Tibial nerve (tissue), 4 donors: ENCODE data around the gene GCNT4. TPM values are rescaled to one million over a fixed set of nuclear protein-coding genes. Genes with fewer than 3 reads are reported as not detected.

Source experiments
- DNase-seq, 2 donors: peaks; one replicate each; pipeline ENCODE4 v3.0.0-alpha.2; 2019; ENCODE audit warnings: low spot score in 2 of 2
- H3K27ac ChIP-seq, 4 donors: fragments of 200-600 bp; sonication (generic) in 3 of 4; one replicate each; pipeline ENCODE4 v1.5.1; 2017 to 2019; ENCODE audit warnings: mild to moderate bottlenecking in 1 of 4
- H3K27me3 ChIP-seq, 2 donors: fragments of 200-600 bp; sonication (generic) in 1 of 2; one replicate each; pipeline versions ENCODE4 v1.5.1 to v1.6.0; 2017 to 2019
- H3K36me3 ChIP-seq, 3 donors: fragments of 200-600 bp; sonication (generic); one replicate each; pipeline ENCODE4 v1.5.1; 2018 to 2019
- H3K4me1 ChIP-seq, 4 donors: fragments of 200-600 bp; sonication (generic) in 3 of 4; one replicate each; pipeline ENCODE4 v1.5.1; 2017 to 2019
- H3K4me3 ChIP-seq, 4 donors: fragments of 200-600 bp; sonication (generic) in 3 of 4; one replicate each; pipeline ENCODE4 v1.5.1; 2017 to 2019; ENCODE audit warnings: mild to moderate bottlenecking in 1 of 4, moderate library complexity in 1 of 4
- H3K9me3 ChIP-seq, 4 donors: fragments of 200-600 bp; sonication (generic) in 3 of 4; one replicate each; pipeline ENCODE4 v1.5.1; 2017 to 2019
- EP300 ChIP-seq, 2 donors: sonication (generic); formaldehyde crosslinking; IDR thresholded peaks; one replicate each; pipeline ENCODE4 v1.6.1; 2017; ENCODE audit warnings: antibody characterized with exemption in 2 of 2, mild to moderate bottlenecking in 1 of 2
- POLR2A ChIP-seq, 2 donors: fragments of 450-650 bp; IDR thresholded peaks; one replicate each; pipeline ENCODE4 v1.6.1; 2017; ENCODE audit warnings: antibody characterized with exemption in 2 of 2, mild to moderate bottlenecking in 2 of 2, moderate library complexity in 2 of 2
- WGBS, 2 donors: methylation state at CpG; one replicate each; pipeline ENCODE4 v1.1.5; 2018; 5-methylcytosine and 5-hydroxymethylcytosine counted together
- total RNA-seq, 4 donors: library from RNA; depleted of rRNA; stranded (reverse); fragments of >200 nt; gene quantifications; one replicate each; pipeline ENCODE4 v1.1.0, GENCODE V29; 2016
- TF ChIP-seq, protein P1 (sequence below), 5 experiments: fragments of 200-600 bp in 3 of 5; fragments of 450-650 bp in 2 of 5; sonication (generic) in 3 of 5; IDR thresholded peaks; one replicate each; pipeline ENCODE4 v1.5.1; 2016 to 2019; ENCODE audit warnings: antibody characterized with exemption in 5 of 5, mild to moderate bottlenecking in 3 of 5, moderate library complexity in 2 of 5

GCNT4 gene
- total RNA-seq, 4 donors from 2014 or later = 0.63 to 1.5 (median 0.94) TPM

DNA sequence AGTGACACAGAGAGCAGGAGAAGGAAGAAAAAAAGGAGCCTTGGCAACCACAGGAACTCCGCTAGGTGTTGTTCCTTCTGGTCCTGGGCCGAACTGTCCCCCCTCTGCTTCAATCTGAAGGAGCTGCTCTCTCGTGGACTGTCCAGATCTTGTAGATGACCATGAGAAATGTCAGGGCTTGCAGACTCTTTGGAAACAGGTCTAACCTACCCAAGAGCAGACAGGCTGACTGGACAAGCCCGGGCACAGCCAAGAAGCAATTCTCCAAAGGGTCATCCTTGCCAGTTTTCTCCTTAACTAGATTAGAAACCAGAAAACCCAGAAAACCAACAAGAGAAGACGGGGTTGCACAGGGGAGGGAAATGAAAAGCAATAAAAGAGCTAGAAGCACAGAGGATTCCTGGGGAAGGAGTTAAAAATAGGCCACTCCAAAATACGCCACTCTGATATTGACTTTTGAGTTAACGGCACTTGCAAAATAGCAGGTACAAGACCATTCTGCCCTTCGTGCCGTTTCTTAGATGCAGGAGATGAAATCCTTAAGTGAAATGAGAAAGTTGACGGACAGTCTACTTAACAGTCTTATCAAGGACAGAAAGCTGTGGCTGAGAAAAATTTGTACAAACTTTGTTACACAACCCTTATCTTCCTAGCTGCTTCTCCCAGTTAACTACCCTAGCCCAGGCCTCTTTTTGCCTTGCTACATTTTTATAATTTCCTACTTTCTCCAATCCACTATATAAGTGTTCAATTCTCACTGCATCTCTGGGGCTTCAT, 5.8 kb downstream of the GCNT4 start:
- no peak overlapping the region for H3K4me3 ChIP-seq
- 88% methylated on average over 10 of the region's 10 CpGs for WGBS, 2 donors
- H3K4me1 ChIP-seq = peaks cover 0 to 5% (median 0%) of the 10 kb centered on the region in 4 donors
- TF ChIP-seq, protein P1, sequence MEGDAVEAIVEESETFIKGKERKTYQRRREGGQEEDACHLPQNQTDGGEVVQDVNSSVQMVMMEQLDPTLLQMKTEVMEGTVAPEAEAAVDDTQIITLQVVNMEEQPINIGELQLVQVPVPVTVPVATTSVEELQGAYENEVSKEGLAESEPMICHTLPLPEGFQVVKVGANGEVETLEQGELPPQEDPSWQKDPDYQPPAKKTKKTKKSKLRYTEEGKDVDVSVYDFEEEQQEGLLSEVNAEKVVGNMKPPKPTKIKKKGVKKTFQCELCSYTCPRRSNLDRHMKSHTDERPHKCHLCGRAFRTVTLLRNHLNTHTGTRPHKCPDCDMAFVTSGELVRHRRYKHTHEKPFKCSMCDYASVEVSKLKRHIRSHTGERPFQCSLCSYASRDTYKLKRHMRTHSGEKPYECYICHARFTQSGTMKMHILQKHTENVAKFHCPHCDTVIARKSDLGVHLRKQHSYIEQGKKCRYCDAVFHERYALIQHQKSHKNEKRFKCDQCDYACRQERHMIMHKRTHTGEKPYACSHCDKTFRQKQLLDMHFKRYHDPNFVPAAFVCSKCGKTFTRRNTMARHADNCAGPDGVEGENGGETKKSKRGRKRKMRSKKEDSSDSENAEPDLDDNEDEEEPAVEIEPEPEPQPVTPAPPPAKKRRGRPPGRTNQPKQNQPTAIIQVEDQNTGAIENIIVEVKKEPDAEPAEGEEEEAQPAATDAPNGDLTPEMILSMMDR (IDR thresholded peaks at IDR 0.05) = no peak
- TF ChIP-seq EP300 (IDR thresholded peaks at IDR 0.05) (no peak), POLR2A (IDR thresholded peaks at IDR 0.05) (no peak)
- no peak for DNase-seq
- H3K36me3 ChIP-seq = peaks cover 0 to 9% (median 0%) of the 10 kb centered on the region in 3 donors
- H3K9me3 ChIP-seq = no peaks in the 10 kb centered on the region
- no peaks in the 10 kb centered on the region for H3K27me3 ChIP-seq
- H3K27ac ChIP-seq = no peak overlapping the region

DNA sequence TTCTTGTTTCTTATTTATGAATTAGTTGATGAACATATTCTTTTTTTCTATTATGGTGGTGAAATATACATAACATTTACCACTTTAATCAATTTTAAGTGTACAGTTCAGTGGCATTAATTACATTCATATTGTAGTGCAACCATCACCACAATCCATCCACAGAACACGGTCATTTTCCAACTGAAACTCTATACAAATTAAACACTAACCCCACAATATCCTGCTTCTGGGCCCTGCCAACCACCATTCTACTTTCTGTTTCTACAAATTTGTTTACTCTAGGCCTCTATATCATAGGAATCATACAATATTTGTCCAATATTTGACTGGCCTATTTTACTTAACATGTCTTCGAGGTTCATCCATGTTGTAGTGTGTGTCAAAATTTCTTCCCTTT, 7.3 kb downstream of the GCNT4 start:
- Histone ChIP-seq H3K4me3 (no peak overlapping the region), H3K27me3 (no peaks in the 10 kb centered on the region), H3K4me1 (no peaks in the 10 kb centered on the region), H3K9me3 (no peaks in the 10 kb centered on the region), H3K36me3 (peaks cover 0 to 9% (median 0%) of the 10 kb centered on the region in 3 donors), H3K27ac (no peak overlapping the region)
- no peak for DNase-seq
- TF ChIP-seq, protein P1 (IDR thresholded peaks at IDR 0.05) = no peak
- no peak for TF ChIP-seq EP300 (IDR thresholded peaks at IDR 0.05)
- no peak for TF ChIP-seq POLR2A (IDR thresholded peaks at IDR 0.05)
- 91 to 98% methylated on average over 2 of the region's 2 CpGs for WGBS, 2 donors

DNA sequence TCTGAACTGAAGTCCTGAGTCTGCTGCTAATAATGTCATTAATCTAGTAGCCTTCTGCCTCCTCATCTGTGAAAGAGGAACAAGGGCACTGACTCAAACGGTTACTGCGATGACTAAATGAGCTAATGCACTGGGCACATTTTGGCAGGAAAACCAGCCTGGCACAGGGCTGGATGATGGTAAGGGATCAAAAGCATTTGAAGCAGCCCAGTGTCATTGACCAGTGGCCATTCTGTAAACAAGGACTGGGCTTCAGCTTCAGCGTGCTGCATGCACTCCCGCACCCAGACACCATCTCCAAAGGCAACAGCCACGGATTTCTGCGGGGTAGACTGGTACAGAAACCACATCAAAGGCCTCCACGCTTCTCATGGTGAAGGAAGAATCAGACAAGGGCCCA, 8.0 kb downstream of the GCNT4 start:
- H3K9me3 ChIP-seq = no peaks in the 10 kb centered on the region
- H3K27me3 ChIP-seq = no peaks in the 10 kb centered on the region
- DNase-seq = no peak
- no peaks in the 10 kb centered on the region for H3K4me1 ChIP-seq
- 81 to 83% methylated on average over 7 of the region's 7 CpGs for WGBS, 2 donors
- no peak for TF ChIP-seq EP300 (IDR thresholded peaks at IDR 0.05)
- TF ChIP-seq, protein P1 (IDR thresholded peaks at IDR 0.05) = no peak
- TF ChIP-seq POLR2A (IDR thresholded peaks at IDR 0.05) = no peak
- peaks cover 0 to 9% (median 0%) of the 10 kb centered on the region in 3 donors for H3K36me3 ChIP-seq
- no peak overlapping the region for H3K27ac ChIP-seq
- H3K4me3 ChIP-seq = no peak overlapping the region

DNA sequence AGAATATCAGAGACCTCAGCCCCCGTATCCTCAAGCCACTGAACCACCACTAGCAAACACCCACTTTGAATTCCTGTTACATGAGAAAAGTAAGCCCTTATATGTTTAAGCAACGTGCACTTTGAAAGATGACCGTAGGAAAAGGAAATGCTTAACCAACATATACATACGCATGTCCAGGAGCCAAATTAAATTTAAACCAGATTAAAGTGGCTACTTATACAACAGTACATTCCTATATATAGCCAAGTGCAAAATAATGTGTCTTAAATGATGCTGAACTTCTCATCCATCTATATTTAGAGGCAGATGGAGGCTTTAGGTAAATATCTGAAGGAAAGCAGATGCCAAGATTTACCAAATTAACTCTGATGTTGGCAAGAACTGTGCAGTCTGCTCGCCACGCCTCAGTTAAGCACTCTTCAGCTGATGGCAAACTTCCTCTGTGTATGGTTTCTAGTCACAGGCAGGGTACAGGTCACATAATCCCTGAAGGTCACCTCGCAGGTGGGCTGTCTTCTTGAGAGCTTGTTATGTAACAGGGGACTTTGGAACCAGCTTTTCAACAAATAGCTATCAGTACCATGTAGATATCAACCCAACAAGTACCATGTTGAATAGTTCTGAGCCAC, 8.6 kb downstream of the GCNT4 start:
- no peaks in the 10 kb centered on the region for H3K27me3 ChIP-seq
- no peak for DNase-seq
- peaks cover 0 to 9% (median 0%) of the 10 kb centered on the region in 3 donors for H3K36me3 ChIP-seq
- no peaks in the 10 kb centered on the region for H3K9me3 ChIP-seq
- H3K4me3 ChIP-seq = no peak overlapping the region
- 89% methylated on average over 7 of the region's 7 CpGs for WGBS, 2 donors
- no peaks in the 10 kb centered on the region for H3K4me1 ChIP-seq
- TF ChIP-seq EP300 (IDR thresholded peaks at IDR 0.05) (no peak), POLR2A (IDR thresholded peaks at IDR 0.05) (no peak)
- TF ChIP-seq, protein P1 (IDR thresholded peaks at IDR 0.05) = no peak
- H3K27ac ChIP-seq = no peak overlapping the region

DNA sequence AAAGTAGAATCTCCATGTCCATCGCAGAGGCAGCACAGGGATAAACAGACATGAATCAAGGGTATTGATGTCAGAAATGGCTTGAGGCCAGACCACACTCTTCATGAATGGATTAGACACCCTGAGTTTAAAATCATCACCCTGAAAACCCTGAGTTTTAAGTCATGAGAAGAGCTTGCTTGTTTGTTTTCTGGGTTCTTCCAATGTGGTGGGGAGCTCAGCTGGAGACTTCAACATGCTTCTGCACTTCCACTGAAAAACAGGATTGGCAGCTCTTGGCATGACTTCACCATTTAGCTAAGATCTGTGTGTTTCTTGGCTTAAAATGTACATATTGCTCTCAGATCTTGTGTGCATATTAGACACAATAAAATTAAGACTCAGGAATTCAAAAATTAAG, 9.8 kb downstream of the GCNT4 start:
- Histone ChIP-seq H3K4me1 (no peaks in the 10 kb centered on the region), H3K9me3 (no peaks in the 10 kb centered on the region), H3K27ac (no peak overlapping the region), H3K36me3 (peaks cover 0 to 9% (median 0%) of the 10 kb centered on the region in 3 donors), H3K4me3 (no peak overlapping the region), H3K27me3 (no peaks in the 10 kb centered on the region)
- 73 to 77% methylated on average over 1 of the region's 1 CpG for whole genome bisulfite sequencing, 2 donors
- no peak for TF ChIP-seq POLR2A (IDR thresholded peaks at IDR 0.05)
- TF ChIP-seq, protein P1 (IDR thresholded peaks at IDR 0.05) = no peak
- no peak for TF ChIP-seq EP300 (IDR thresholded peaks at IDR 0.05)
- no peak for DNase-seq
